Jurkat, Clone E6-1 (cell line): ENCODE measurements around the gene GNB1L.

Experiments
- DNase-seq: peaks from one replicate; pipeline ENCODE4 v3.0.0-alpha.2; 2011; ENCODE audit warnings: low read depth, low spot score
- H3K4me3 ChIP-seq: 2 replicates; pipeline ENCODE4 v1.5.1; 2011; ENCODE audit warnings: mild to moderate bottlenecking, low read length, control low read depth, moderate library complexity

Gene GNB1L

DNA sequence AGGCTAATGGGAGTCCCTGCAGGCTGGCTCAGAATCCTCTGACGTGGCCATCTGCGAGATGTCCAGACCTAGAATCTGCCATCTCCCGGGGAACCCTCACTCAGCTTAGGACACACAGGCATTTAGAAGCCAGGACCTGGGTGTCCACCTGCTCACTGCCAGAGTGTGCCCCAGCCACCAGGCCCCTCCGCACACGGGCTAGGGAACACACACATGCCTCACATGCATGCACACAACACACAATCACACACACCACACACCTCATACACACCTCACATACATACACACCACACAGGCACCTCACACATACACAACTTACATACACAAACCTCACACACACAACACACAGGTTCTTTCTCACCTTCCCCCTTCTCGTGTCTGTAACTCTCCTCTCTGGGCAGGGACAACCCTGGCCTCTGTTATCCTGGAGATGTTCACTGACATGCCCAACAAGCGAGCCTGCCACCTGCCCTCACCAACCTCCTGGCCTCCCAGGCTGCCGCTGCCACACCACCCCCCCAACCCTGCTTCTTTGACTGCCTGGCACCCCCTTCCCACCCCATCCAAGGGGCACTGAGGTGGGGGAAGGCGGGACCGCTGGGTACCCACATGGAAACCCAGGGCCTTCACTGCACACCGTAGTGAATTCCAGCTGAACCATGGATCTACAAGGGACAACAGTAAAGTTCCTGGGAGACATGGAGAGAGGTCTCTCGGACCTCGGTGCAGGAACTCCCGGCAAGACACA, 38.1 kb downstream of the GNB1L start:
- DNase-seq = no peak
- H3K4me3 ChIP-seq = no peak overlapping the region

DNA sequence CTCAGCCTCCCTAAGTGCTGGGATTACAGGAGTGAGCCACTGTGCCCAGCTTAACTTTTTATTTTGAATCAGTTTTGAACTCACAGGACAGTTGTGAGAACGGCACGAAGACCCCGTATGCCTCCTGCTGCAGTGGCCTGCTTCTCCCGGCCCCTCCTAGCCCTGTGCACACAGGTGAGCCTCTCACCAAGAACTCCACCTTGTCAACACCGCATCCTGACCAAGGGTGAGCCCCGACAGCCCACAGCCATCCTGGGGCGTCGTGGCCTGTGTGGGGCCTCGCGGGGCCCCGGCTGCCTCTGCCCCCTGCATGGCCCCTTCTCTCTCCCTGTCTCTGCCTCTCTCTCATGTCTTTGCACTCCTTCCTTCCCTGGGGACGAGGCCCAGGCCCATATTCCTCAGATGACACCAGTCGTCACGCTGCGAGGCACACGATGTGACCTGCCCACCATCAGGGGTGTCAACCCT, 38.8 kb downstream of the GNB1L start:
- DNase-seq = no peak

DNA sequence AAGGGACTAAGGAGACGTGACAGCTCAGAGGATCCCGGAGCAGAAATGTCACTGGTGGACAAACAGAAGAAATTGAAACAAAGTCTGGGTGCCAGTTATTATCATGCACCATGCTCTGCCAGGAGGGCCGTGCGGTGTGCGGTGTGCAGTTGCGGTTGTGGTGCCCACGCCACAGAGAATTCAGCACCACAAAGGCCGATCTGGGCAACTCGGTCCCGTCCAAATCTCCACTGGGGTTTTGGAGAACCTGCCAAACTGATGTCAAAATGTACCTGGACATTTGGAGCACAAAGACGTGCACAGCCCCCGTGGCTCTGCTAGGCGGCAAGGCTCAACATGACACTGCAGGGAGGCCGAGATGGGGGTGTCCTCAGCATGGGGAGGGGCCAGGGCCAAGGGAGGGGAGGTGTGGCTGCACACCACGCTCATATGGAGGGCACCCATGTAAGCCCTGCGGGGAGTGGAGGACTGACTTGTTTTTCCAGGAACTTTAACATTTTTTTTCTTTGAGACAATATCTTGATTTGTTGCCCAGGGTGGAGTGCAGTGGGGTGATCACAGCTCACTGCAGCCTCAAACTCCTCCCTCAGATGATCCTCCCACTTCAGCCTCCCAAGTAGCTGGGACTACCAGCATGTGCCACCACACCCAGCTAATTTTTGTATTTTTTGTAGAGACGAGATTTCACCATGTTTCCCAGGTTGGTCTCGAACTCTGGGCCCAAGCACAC, 39.4 kb downstream of the GNB1L start:
- no peak for DNase-seq
- no peak overlapping the region for H3K4me3 ChIP-seq

More for the DNA sequence above, 38.8 kb downstream of the GNB1L start:
- no peak overlapping the region for H3K4me3 ChIP-seq

DNA sequence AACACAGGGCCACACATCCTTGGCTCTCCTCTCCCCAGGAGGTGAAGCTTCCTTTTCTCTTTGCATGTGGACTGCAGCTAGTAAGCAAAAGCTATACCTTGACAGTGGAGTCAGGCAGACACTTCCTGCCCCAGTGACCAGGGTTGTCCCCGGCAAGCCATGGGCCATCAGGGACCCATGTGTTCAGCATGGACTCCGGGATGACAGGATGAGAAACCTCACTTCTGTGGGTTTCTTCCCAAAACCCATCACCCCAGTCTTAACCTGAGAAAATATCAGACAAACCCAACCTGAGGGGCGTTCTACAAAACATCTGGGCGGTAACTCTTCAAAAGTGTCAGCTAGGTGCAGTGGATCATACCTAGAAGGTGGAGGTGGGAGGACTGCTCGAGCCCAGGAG, 40.2 kb downstream of the GNB1L start:
- H3K4me3 ChIP-seq = no peak overlapping the region
- DNase-seq = no peak

DNA sequence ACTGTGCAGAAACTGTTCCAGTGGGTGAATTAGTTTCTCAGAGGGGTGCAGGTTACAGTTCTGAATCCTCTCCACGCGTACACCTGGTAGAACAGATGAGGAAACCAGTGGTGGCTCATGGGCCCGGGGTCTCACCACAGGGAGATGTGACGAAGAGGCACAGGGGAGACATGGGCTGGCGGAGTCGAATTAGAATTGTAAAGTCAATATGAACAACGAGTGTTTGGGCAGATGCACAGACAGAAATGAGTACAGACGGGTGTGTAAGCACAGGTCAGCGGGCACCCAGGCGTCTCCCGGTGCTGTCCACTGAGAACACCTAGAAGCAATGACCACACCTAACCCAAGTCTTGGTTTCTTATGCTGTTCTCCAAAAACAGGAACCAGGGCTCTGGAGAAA, 41.8 kb downstream of the GNB1L start:
- no peak for DNase-seq
- H3K4me3 ChIP-seq = no peak overlapping the region

DNA sequence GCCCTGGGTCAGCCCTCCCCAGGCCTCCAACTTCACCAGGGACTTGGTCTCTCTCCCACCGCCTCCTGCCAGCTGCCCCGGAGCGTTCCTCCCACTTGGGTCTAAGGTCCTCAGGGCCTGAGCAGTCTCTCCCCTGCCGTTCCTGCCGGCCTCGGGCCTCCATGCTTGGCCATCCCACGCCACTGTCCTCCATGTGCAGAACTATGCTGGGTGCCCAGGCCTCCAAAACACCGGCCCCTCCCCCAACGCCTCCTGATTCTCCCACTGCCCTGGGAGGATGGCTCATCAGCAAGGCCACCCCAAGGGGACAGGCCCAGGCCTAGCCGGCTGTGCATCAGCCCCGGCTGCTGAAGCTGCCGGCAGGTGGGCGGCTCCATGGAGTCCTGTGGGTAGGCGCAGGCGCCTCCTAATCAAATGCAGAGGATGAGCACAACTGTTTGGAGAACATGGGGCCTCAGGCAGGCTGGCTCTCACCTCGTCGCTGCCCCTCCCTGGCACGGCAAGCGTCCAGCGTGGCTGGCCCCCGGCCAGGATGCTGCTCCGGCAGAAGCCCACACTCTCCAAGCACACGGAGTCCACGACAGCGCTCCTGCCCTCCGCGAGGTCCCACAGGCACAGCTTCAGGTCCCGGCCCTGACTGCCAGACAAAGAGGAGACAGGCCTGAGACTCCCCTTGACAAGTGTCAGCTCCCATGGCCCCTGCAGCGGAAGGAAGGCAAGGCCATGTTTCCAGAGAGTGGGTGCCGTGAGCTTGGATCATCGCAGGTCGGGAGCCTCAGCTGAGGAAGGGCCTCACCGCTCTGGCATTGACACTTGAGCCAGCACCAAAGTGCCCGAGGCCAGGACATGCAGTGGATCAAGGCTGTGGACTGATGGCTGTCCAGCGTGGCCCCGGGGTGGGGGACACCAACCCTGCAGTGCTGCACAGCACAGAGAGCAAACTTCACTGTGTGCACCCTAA, 42.6 kb downstream of the GNB1L start:
- no peak overlapping the region for H3K4me3 ChIP-seq
- DNase-seq = no peak

DNA sequence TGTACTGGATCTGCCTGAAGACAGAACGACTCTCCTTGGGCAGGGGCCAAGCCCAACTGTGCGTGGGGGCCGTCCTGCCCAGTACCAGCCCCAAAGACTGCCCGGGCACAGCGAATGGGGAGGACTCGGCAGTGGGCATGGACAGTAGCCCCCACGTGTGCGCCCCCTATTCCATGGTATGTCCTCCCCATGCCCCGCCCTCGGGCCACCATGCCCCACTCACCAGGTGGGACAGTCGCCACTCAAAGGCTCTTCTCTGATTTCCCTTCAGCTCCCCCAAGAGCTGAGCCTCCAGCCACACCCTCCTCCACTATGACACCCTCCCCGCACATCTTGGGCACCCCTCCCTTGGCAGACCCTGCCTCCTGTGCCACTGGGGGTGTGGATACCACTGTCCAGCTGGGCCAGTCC, 43.5 kb downstream of the GNB1L start:
- H3K4me3 ChIP-seq = no peak overlapping the region
- no peak for DNase-seq

DNA sequence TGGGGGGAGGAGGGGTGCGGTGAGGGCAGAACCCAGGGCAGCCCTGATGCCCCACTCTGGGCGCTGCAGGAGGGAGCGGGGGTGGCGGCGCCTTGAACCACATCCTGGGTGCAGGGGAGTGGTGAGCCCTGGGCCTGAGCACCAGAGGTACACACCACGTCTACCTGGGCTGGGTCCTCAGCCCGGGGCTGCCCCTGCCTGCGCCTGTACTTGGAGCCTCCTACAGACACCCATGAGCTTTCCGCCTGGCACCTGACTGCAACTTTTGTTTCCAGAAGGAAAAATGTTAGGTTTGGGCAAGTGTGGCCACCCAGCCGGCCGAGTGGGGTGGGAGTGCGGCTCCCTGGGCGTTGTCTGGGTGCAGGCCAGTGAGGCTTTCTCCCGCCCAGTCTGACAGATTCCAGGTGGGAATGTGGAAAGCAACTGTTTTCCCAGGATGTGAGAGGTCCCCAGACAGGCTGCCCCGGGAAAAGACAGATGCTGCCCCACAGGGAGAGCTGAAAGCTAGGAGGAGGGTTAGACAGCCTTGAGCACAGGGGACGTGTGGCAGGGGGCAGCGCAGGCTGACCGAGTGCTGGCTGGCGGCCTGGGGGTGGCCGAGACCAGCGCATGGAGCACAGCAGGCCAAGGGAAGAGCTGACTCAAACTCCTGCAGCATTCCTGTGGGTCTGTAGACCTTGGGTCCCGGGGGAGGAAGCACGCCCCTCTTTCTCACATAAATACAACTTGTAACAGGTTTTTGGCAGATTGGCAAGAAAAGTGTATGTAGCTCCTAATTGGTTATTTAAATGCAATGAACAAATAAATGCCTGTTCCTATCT, 44.1 kb downstream of the GNB1L start:
- DNase-seq = no peak
- no peak overlapping the region for H3K4me3 ChIP-seq

DNA sequence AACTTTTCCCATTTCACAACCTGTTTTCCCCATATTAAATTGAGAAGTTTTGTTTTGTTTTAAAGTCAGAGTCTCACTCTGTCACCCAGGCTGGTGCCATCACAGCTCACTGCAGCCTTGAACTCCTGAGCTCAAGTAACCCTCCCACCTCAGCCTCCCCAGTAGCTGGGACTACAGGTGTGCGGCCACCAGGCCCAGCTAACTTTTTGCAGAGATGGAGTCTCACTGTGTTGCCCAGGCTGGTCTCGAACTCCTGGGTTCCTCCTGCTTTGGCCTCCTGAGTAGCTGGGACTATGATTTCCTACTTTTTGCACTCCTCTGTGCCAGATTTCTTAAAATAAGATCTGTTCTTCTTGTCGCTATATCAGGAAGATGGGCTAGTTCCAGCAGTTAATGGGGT, 44.9 kb downstream of the GNB1L start:
- no peak for DNase-seq
- H3K4me3 ChIP-seq = no peak overlapping the region

DNA sequence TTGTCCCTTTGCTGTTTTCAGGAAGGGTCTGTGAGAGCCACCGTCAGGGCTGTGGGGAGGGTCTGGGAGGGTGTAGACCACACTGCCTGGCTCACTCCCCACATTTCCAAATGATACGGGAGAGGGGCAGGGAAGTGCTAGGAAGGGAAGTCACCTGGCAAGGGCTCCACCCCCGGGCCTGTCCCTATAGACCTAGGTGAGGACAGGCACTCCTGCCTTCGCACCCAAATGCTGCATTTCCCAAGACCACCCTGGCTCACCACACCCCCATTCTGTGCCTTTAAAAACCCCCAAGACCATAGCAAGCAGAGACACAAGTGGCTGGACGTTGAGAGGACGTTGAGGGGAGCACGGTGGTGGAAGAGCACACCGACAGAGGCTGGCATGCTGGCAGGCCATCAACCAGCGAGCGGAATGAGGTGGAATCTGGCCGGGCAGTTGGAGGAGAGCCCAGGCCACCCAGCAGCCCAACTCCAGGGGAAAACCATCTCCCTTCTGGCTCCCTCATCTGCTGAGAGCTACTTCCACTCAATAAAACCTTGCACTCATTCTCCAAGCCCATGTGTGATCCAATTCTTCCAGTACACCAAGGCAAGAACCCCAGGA, 45.7 kb downstream of the GNB1L start:
- DNase-seq = no peak
- H3K4me3 ChIP-seq = no peak overlapping the region

DNA sequence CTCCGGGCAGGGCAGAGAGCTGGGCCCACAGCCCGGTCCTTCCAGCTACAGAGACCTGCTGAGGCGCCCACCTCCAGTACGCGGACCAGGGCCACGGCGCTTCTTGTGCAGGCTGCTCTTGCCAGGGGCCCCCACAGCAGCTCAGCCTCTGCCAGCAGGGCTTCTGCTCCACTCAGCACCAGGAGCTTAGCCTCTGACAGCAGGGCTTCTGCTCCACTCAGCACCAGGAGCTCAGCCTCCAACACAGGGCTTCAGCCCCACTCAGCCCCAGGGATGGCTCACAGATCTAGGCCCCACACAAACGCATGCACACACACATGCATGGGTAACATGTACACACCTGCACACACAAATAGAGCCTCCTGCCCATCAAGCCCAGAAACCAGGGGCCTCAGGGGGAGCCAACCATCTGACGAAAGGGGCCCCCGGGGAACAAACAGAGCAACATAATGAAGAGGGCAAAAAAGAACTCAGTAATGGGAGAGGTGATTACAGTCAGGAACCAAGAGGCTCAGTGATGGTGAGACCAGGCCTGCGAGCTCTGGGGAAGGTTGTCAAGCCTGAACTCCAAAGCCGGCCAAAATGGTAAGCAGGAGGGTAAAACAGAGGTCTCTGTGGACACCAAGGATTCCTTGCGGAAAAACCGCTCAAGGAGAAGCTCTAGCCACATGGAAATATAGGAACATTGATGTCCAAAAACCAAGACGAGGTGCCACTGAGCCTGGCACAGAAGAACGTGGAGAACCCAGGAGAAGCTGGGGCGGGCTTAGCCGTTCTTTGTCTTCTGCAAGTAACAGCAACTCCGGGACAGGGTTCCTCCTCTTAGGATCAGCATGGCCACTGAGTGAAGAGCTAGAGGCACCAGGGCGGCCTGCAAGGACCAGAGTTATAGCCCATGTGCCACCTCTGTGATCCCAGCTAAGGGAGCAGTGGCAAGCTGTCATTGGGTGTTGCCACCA, 46.5 kb downstream of the GNB1L start:
- DNase-seq = no peak
- no peak overlapping the region for H3K4me3 ChIP-seq

DNA sequence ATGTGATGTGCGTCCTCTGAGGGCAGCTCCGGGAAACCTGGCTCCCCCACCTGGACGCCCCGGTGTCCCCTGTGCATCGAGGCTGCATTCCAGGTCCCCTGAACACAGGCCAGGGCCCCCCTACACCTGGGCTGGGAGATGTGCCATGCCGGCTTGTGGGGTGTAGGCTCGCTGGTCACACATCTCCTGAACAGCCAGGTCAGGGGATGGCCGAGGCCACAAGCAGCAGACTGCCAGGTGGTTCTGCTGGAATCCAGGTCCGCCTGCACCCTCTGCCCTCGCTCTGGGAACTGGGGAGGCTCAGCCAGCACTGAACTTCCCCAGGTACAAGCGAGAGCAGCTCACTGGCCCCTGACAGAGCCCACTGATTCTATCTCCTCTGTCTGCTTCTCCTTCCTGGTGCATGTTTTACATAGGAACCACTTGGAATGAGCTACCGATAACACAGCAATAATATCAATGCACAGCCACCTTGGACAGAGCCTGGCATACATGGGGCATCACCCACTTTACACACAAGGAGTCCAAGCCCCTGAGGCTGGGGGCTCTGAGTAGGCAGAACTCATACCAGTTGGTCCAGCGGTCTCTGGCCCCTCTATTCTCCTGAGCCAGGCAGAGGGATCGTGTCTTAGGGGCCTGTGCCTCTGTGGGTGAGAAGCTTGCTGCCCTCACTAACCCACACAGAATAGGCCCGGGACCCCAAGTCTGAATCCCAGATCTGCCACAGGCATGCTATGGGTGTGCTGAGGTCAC, 47.3 kb downstream of the GNB1L start:
- no peak for DNase-seq
- no peak overlapping the region for H3K4me3 ChIP-seq

DNA sequence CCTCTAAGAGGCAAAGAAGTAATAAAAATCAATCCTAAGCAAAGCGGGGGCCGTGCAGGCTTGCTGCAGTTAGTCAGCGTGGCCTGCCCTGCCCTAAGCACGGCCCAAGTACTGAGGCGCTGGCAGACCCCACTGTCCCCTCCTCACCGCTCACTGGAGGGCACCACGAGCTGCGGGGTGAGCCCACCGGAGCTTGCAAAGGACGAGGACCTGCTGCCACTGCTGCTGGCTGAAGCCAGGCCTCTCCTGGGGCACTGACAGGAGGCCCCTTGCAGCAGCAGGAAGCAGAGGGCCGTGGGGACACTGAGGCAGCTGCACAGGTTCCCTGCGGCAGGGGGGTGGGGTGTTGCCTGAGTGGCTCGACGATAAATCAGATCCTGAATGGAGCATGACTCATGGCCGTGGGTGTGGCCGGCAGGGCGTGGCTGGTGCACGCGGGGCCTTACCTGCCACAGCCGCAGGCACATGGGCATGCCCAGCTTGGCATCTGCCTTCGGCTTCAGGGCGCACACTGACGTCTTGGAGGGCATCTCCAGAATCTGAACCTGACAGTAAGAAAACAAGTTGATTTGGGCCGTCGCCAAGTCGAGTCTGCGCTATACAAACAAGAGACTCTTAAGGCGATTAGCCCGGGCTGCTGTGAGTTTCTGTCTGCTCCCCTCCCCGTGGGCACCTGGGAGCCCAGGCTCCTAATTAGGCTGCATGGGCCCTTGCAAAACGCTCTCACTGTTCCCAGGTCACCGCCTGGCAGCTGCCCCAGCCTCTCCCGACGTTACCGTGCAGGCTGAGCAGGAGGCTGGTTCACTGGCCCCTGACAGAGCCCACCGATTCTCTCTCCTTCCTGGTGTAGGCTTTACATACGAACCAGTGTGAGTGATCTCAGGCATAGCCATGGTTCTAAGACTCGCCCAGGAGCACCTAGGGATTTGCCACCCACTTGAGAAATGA, 48.2 kb downstream of the GNB1L start:
- no peak for DNase-seq
- H3K4me3 ChIP-seq = no peak overlapping the region

DNA sequence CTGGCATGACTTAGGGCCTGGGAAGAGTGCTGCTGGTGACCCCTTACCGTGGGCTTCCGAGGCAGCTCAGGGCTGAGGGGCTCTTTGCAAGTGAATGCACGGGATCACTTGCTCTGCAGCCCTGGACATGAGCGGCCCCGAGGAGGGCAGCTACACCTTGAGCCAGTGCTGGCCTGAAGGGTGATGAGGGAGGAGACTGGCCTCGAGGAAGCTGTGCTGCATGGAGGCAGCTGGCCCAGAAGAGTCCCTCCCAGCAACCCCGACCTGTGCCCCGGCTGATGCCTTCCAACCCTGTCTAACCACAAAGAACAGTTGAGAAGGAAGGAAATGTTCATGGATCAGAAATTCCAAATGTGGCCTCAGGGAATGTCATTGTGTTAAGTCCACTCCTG, 48.9 kb downstream of the GNB1L start:
- no peak overlapping the region for H3K4me3 ChIP-seq
- DNase-seq = no peak

DNA sequence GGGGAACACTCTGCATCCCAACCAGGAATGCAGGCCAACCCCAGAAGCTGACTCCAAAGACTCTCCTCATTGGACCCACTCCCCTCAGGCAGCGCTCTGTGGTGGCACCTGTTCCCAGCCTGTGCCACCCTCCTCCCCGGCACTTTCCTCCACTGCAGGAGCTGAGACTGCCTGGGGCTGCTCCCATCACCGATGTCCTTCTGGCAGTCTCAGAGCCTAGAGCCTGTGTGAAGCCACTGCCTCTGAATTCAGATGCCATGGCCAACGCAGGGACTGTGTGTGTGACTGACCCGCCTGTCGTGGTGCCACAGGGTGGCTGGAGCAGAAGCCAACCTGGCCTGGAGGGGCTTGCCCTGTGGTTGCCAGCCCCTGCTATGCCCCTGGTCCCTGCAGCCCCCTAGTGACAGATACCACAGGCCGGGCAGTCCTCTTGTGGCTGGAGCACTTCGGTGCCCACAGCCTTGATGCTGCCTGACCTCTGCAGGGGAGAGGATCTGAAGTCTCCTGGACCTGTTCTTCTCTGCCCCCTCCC, 50.9 kb downstream of the GNB1L start:
- H3K4me3 ChIP-seq = no peak overlapping the region
- no peak for DNase-seq
